Measurements from ENCODE around the gene RABEP2. TPM values are rescaled to one million over a fixed set of nuclear protein-coding genes. Genes with fewer than 3 reads are reported as not detected.

RABEP2 gene
- total and polyA plus RNA-seq, 2 experiments from 2014 or later = 11.8 to 27.2 TPM

DNA sequence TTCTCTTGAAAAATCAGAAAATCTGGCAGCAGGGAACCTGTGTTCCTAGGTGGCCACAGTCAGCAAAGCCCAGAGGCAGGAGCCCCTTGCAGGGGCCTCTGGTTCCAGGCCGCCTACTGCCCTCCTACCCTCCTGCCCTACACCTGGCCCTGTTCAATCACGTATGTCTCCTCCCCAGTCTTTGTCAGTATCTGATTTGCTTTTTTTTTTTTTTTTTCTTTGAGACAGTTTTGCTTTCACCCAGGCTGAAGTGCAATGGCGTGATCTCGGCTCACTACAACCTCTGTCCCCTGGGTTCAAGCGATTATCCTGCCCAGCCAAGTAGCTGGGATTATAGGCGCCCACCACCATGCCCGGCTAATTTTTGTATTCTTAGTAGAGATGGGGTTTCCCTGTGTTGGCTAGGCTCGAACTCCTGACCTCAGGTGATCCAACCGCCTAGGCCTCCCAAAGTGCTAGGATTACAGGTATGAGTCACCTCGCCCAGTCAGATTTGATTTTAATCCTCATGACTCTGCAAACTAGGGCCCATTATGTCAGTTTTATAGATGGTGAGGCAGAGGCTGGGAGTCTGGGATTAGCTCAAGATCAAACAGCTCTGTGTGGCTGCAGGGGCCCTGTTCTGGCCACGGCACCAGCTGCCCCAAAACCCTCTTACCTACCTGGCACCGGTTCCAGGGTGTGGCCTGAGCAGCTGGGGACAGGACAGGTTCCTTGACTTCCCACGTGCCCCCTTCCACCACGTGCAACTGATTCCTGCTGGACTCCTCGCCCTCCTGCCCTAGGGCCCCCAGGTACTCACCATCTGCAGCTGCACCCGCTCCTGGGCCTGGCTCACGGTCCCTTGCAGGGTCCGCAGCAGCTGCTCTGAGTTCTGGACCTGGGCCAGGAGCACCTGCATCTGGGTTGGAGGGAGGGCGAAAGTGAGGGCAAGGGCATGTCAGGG, 14.7 kb downstream of the RABEP2 start:
- no peaks in the 10 kb centered on the region for H3K9me2 ChIP-seq (ENCODE audit: insufficient read depth)
- no peaks in the 10 kb centered on the region for H3K4me1 ChIP-seq (ENCODE audit: insufficient read depth)
- ATAC-seq = no peak
- H3K36me3 ChIP-seq (ENCODE audit: insufficient read depth) = 0 out of 2 replicates have a peak, but pooled peaks cover 6% of the 10 kb centered on the region
- Mint-ChIP-seq H3K27me3 (ENCODE audit: insufficient read depth, low read depth, poor library complexity) (peaks cover 9% of the 10 kb centered on the region), H3K36me3 (ENCODE audit: low read depth) (peaks cover 9% of the 10 kb centered on the region), H3K9me3 (no peaks in the 10 kb centered on the region), H3K27ac (no peak overlapping the region), H3K4me3 (no peak overlapping the region), H3K4me1 (no peaks in the 10 kb centered on the region; the same call in 2 of the 3 replicates)
- H4K20me1 ChIP-seq (replicated peaks; ENCODE audit: insufficient read depth) = no peaks in the 10 kb centered on the region
- no peak overlapping the region for H2AFZ ChIP-seq
- H3K4me2 ChIP-seq = no peak overlapping the region
- H3K27me3 ChIP-seq (ENCODE audit: insufficient read depth) = no peaks in the 10 kb centered on the region
- H3K27ac ChIP-seq (ENCODE audit: low read depth) = no peak overlapping the region
- no peak overlapping the region for H3K4me3 ChIP-seq
- no peaks in the 10 kb centered on the region for H3K79me2 ChIP-seq (replicated peaks; ENCODE audit: insufficient read depth)
- H3F3A ChIP-seq (replicated peaks; ENCODE audit: low read depth) = no peaks in the 10 kb centered on the region
- DNase-seq (ENCODE audit: low spot score) = no peak
- no peak for TF ChIP-seq STAT1 (IDR thresholded peaks at IDR 0.05; ENCODE audit: unreplicated experiment)
- no peak for TF ChIP-seq EZH2phosphoT487 (IDR thresholded peaks at IDR 0.05; ENCODE audit: unreplicated experiment)
- TF ChIP-seq EZH2 (IDR thresholded peaks at IDR 0.05; ENCODE audit: low read depth, unreplicated experiment) = no peak
- TF ChIP-seq NANOG (IDR thresholded peaks at IDR 0.05; ENCODE audit: borderline replicate concordance) = no peak
- TF ChIP-seq, protein P1, sequence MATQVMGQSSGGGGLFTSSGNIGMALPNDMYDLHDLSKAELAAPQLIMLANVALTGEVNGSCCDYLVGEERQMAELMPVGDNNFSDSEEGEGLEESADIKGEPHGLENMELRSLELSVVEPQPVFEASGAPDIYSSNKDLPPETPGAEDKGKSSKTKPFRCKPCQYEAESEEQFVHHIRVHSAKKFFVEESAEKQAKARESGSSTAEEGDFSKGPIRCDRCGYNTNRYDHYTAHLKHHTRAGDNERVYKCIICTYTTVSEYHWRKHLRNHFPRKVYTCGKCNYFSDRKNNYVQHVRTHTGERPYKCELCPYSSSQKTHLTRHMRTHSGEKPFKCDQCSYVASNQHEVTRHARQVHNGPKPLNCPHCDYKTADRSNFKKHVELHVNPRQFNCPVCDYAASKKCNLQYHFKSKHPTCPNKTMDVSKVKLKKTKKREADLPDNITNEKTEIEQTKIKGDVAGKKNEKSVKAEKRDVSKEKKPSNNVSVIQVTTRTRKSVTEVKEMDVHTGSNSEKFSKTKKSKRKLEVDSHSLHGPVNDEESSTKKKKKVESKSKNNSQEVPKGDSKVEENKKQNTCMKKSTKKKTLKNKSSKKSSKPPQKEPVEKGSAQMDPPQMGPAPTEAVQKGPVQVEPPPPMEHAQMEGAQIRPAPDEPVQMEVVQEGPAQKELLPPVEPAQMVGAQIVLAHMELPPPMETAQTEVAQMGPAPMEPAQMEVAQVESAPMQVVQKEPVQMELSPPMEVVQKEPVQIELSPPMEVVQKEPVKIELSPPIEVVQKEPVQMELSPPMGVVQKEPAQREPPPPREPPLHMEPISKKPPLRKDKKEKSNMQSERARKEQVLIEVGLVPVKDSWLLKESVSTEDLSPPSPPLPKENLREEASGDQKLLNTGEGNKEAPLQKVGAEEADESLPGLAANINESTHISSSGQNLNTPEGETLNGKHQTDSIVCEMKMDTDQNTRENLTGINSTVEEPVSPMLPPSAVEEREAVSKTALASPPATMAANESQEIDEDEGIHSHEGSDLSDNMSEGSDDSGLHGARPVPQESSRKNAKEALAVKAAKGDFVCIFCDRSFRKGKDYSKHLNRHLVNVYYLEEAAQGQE (IDR thresholded peaks at IDR 0.05; ENCODE audit: unreplicated experiment) = no peak
- TF ChIP-seq JUNB (IDR thresholded peaks at IDR 0.05; ENCODE audit: unreplicated experiment) = no peak
- TF ChIP-seq ZNF331 (CRISPR knock-in tag; IDR thresholded peaks at IDR 0.05; ENCODE audit: low read depth) = no peak
- TF ChIP-seq, protein P2, sequence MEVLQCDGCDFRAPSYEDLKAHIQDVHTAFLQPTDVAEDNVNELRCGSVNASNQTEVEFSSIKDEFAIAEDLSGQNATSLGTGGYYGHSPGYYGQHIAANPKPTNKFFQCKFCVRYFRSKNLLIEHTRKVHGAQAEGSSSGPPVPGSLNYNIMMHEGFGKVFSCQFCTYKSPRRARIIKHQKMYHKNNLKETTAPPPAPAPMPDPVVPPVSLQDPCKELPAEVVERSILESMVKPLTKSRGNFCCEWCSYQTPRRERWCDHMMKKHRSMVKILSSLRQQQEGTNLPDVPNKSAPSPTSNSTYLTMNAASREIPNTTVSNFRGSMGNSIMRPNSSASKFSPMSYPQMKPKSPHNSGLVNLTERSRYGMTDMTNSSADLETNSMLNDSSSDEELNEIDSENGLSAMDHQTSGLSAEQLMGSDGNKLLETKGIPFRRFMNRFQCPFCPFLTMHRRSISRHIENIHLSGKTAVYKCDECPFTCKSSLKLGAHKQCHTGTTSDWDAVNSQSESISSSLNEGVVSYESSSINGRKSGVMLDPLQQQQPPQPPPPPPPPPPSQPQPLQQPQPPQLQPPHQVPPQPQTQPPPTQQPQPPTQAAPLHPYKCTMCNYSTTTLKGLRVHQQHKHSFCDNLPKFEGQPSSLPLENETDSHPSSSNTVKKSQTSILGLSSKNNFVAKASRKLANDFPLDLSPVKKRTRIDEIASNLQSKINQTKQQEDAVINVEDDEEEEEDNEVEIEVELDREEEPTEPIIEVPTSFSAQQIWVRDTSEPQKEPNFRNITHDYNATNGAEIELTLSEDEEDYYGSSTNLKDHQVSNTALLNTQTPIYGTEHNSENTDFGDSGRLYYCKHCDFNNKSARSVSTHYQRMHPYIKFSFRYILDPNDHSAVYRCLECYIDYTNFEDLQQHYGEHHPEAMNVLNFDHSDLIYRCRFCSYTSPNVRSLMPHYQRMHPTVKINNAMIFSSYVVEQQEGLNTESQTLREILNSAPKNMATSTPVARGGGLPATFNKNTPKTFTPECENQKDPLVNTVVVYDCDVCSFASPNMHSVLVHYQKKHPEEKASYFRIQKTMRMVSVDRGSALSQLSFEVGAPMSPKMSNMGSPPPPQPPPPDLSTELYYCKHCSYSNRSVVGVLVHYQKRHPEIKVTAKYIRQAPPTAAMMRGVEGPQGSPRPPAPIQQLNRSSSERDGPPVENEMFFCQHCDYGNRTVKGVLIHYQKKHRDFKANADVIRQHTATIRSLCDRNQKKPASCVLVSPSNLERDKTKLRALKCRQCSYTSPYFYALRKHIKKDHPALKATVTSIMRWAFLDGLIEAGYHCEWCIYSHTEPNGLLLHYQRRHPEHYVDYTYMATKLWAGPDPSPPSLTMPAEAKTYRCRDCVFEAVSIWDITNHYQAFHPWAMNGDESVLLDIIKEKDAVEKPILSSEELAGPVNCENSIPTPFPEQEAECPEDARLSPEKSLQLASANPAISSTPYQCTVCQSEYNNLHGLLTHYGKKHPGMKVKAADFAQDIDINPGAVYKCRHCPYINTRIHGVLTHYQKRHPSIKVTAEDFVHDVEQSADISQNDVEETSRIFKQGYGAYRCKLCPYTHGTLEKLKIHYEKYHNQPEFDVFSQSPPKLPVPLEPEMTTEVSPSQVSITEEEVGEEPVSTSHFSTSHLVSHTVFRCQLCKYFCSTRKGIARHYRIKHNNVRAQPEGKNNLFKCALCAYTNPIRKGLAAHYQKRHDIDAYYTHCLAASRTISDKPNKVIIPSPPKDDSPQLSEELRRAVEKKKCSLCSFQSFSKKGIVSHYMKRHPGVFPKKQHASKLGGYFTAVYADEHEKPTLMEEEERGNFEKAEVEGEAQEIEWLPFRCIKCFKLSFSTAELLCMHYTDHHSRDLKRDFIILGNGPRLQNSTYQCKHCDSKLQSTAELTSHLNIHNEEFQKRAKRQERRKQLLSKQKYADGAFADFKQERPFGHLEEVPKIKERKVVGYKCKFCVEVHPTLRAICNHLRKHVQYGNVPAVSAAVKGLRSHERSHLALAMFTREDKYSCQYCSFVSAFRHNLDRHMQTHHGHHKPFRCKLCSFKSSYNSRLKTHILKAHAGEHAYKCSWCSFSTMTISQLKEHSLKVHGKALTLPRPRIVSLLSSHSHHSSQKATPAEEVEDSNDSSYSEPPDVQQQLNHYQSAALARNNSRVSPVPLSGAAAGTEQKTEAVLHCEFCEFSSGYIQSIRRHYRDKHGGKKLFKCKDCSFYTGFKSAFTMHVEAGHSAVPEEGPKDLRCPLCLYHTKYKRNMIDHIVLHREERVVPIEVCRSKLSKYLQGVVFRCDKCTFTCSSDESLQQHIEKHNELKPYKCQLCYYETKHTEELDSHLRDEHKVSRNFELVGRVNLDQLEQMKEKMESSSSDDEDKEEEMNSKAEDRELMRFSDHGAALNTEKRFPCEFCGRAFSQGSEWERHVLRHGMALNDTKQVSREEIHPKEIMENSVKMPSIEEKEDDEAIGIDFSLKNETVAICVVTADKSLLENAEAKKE (CRISPR knock-in tag; IDR thresholded peaks at IDR 0.05) = no peak
- TF ChIP-seq POLR2AphosphoS5 (IDR thresholded peaks at IDR 0.05; ENCODE audit: low read depth) = no peak
- TF ChIP-seq, protein P3, sequence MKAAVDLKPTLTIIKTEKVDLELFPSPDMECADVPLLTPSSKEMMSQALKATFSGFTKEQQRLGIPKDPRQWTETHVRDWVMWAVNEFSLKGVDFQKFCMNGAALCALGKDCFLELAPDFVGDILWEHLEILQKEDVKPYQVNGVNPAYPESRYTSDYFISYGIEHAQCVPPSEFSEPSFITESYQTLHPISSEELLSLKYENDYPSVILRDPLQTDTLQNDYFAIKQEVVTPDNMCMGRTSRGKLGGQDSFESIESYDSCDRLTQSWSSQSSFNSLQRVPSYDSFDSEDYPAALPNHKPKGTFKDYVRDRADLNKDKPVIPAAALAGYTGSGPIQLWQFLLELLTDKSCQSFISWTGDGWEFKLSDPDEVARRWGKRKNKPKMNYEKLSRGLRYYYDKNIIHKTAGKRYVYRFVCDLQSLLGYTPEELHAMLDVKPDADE (IDR thresholded peaks at IDR 0.05) = no peak
- TF ChIP-seq, protein P4, sequence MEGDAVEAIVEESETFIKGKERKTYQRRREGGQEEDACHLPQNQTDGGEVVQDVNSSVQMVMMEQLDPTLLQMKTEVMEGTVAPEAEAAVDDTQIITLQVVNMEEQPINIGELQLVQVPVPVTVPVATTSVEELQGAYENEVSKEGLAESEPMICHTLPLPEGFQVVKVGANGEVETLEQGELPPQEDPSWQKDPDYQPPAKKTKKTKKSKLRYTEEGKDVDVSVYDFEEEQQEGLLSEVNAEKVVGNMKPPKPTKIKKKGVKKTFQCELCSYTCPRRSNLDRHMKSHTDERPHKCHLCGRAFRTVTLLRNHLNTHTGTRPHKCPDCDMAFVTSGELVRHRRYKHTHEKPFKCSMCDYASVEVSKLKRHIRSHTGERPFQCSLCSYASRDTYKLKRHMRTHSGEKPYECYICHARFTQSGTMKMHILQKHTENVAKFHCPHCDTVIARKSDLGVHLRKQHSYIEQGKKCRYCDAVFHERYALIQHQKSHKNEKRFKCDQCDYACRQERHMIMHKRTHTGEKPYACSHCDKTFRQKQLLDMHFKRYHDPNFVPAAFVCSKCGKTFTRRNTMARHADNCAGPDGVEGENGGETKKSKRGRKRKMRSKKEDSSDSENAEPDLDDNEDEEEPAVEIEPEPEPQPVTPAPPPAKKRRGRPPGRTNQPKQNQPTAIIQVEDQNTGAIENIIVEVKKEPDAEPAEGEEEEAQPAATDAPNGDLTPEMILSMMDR (conservative IDR thresholded peaks at IDR 0.05; ENCODE audit: low read depth in 2 of 2) = no peak
- no peak for TF ChIP-seq ZNF114 (CRISPR knock-in tag; IDR thresholded peaks at IDR 0.05)
- no peak for TF ChIP-seq CREB1 (CRISPR knock-in tag; IDR thresholded peaks at IDR 0.05; ENCODE audit: low read depth)
